H1 (cell line): ENCODE measurements around the gene PIK3R3. TPM values are rescaled to one million over a fixed set of nuclear protein-coding genes. Genes with fewer than 3 reads are reported as not detected.
A peak's percentile ranks its signal among the peaks of the same experiment; 100 is the strongest.

Experiments used
- ASH2L ChIP-seq: fragments of 200-600, 300-600 bp; sonication (generic); IDR thresholded peaks from one replicate; pipeline ENCODE4 v1.7.1; 2017; ENCODE audit warnings: low read length
- BACH1 ChIP-seq: IDR thresholded peaks from 2 replicates; pipeline ENCODE4 v1.6.1; 2012; ENCODE audit warnings: low read length, improper control_type of control experiment
- BCL11A ChIP-seq, 2 experiments: IDR thresholded peaks; one replicate each; pipeline ENCODE4 v1.6.1; 2011; ENCODE audit warnings: low read depth in 2 of 2, low read length in 2 of 2, mild to moderate bottlenecking in 2 of 2
- BRCA1 ChIP-seq: IDR thresholded peaks from 2 replicates; pipeline ENCODE4 v1.6.1; 2012; ENCODE audit warnings: low read depth, low read length, improper control_type of control experiment
- CEBPB ChIP-seq: IDR thresholded peaks from 2 replicates; pipeline ENCODE4 v1.6.1; 2012; ENCODE audit warnings: low read depth, low read length
- CREB1 ChIP-seq: IDR thresholded peaks from 2 replicates; pipeline ENCODE4 v1.6.1; 2012; ENCODE audit warnings: inconsistent platforms
- EGR1 ChIP-seq: IDR thresholded peaks from 2 replicates; pipeline ENCODE4 v1.6.1; 2011; ENCODE audit warnings: low read depth, low read length, borderline replicate concordance
- FOSL1 ChIP-seq: IDR thresholded peaks from 2 replicates; pipeline ENCODE4 v1.6.1; 2011; ENCODE audit warnings: mild to moderate bottlenecking, low read depth, low read length, moderate library complexity; ENCODE audit not compliant: insufficient read depth
- JUN ChIP-seq: IDR thresholded peaks from 2 replicates; pipeline ENCODE4 v1.6.1; 2011; ENCODE audit warnings: low read depth, mild to moderate bottlenecking, improper control_type of control experiment, low read length
- KDM4A ChIP-seq: IDR thresholded peaks from one replicate; pipeline ENCODE4 v1.7.1; 2012; ENCODE audit warnings: low read depth, mild to moderate bottlenecking, moderate library complexity, low read length, inconsistent platforms; ENCODE audit not compliant: severe bottlenecking
- KDM5A ChIP-seq: fragments of 200-600 bp; IDR thresholded peaks from 2 replicates; pipeline ENCODE4 v1.7.1; 2012; ENCODE audit warnings: mild to moderate bottlenecking, low read length, inconsistent platforms, mixed read lengths
- MAFK ChIP-seq: IDR thresholded peaks from 2 replicates; pipeline ENCODE4 v1.6.1; 2012; ENCODE audit warnings: low read depth, mild to moderate bottlenecking, improper control_type of control experiment, low read length
- MAX ChIP-seq: IDR thresholded peaks from 2 replicates; pipeline ENCODE4 v1.6.1; 2012; ENCODE audit warnings: inconsistent platforms
- NRF1 ChIP-seq: IDR thresholded peaks from 2 replicates; pipeline ENCODE4 v1.6.1; 2011; ENCODE audit warnings: mild to moderate bottlenecking, low read depth, low read length, improper control_type of control experiment
- PHF8 ChIP-seq: fragments of 200-600 bp; sonication (generic); conservative IDR thresholded peaks from 2 replicates; pipeline ENCODE4 v1.7.1; 2012; ENCODE audit warnings: low read depth, mild to moderate bottlenecking, inconsistent platforms, low read length, moderate library complexity
- POLR2A ChIP-seq, 2 experiments: IDR thresholded peaks; 1 replicate in 1 of 2; 2 replicates in 1 of 2; pipeline ENCODE4 v1.6.1; 2011; ENCODE audit warnings: low read depth in 2 of 2, low read length in 2 of 2, mild to moderate bottlenecking in 2 of 2; ENCODE audit errors: control extremely low read depth in 1 of 2
- RBBP5 ChIP-seq: IDR thresholded peaks from 2 replicates; pipeline ENCODE4 v1.7.1; 2012; ENCODE audit warnings: low read depth, mild to moderate bottlenecking, inconsistent platforms, low read length, moderate library complexity, borderline replicate concordance
- SIRT6 ChIP-seq: IDR thresholded peaks from one replicate; pipeline ENCODE4 v1.7.1; 2012; ENCODE audit warnings: low read length, inconsistent platforms
- SIX5 ChIP-seq: IDR thresholded peaks from 2 replicates; pipeline ENCODE4 v1.6.1; 2011; ENCODE audit warnings: mild to moderate bottlenecking, low read depth, low read length
- SRF ChIP-seq: IDR thresholded peaks from 2 replicates; pipeline ENCODE4 v1.6.1; 2011; ENCODE audit warnings: mild to moderate bottlenecking, low read depth, low read length, moderate library complexity
- SUZ12 ChIP-seq: fragments of 200-600 bp; sonication (generic); IDR thresholded peaks from 2 replicates; pipeline ENCODE4 v1.6.1; 2012; ENCODE audit warnings: mild to moderate bottlenecking, inconsistent platforms, low read length, moderate library complexity, mixed read lengths
- TAF7 ChIP-seq: optimal IDR thresholded peaks from 2 replicates; pipeline ENCODE3; 2011; ENCODE audit warnings: low read depth, mild to moderate bottlenecking, inconsistent platforms, low read length, moderate library complexity, borderline replicate concordance
- TBP ChIP-seq: IDR thresholded peaks from 2 replicates; pipeline ENCODE4 v1.6.1; 2011; ENCODE audit warnings: low read depth, low read length, improper control_type of control experiment
- TCF12 ChIP-seq: IDR thresholded peaks from 2 replicates; pipeline ENCODE4 v1.6.1; 2011; ENCODE audit warnings: low read depth, mild to moderate bottlenecking, low read length
- polyA plus RNA-seq, 7 experiments: library from polyadenylated mRNA; depleted of rRNA in 3 of 7; stranded (reverse) in 5 of 7; unstranded in 2 of 7; fragments of >200 nt in 5 of 7; fragments of 200-250 nt in 2 of 7; gene quantifications; 1 replicate in 5 of 7; 2 replicates in 1 of 7; 4 replicates in 1 of 7; pipeline versions ENCODE4 v1.2.1 to v1.2.3, GENCODE V29; 2011 to 2013; ENCODE audit warnings: missing spikeins in 2 of 7, mixed read lengths in 2 of 7
- total RNA-seq: library from RNA; stranded (reverse); fragmentation: NEBNext Ultra II Directional; extraction: Animal tissue kit (Norgen Biotek cat#: 25700); gene quantifications from 2 replicates; pipeline ENCODE4 v1.2.1, GENCODE V29; 2021
- TF ChIP-seq, protein P1 (sequence below): IDR thresholded peaks from 2 replicates; pipeline ENCODE4 v1.6.1; 2011; ENCODE audit warnings: low read length, improper control_type of control experiment

PIK3R3 gene
- total and polyA plus RNA-seq, 2 of the 8 experiments (the other 6 are each of a cell fraction or from before 2014, with no cell fraction given) = 5.3 to 13.6 TPM

GRCh38 chr1:46132529-46133180 lies at the start of gene PIK3R3 (continued):
- TF ChIP-seq BACH1 = peak; percentile 29; the same call in 1 of the 2 replicates
- TF ChIP-seq SRF = no peak
- TF ChIP-seq CREB1 = peak; percentile 57; the same call in 1 of the 2 replicates
- no peak for TF ChIP-seq CEBPB
- no peak for TF ChIP-seq JUN
- TF ChIP-seq TBP = peak; percentile 96
- no peak for TF ChIP-seq BCL11A (IDR thresholded peaks at IDR 0.05; ENCODE audit: low read depth in 2 of 2, low read length in 2 of 2)
- no peak for TF ChIP-seq MAFK
- TF ChIP-seq TAF7 = peak; percentile 92
- no peak for TF ChIP-seq KDM4A
- no peak for TF ChIP-seq TCF12
- no peak for TF ChIP-seq SUZ12
- peak; percentile 86 to 97 for TF ChIP-seq POLR2A (IDR thresholded peaks at IDR 0.05; ENCODE audit: control extremely low read depth in 1 of 2, low read depth in 2 of 2, low read length in 2 of 2)
- no peak for TF ChIP-seq KDM5A
- peak; percentile 69; the same call in 1 of the 2 replicates for TF ChIP-seq EGR1
- no peak for TF ChIP-seq SIRT6
- TF ChIP-seq, protein P1, sequence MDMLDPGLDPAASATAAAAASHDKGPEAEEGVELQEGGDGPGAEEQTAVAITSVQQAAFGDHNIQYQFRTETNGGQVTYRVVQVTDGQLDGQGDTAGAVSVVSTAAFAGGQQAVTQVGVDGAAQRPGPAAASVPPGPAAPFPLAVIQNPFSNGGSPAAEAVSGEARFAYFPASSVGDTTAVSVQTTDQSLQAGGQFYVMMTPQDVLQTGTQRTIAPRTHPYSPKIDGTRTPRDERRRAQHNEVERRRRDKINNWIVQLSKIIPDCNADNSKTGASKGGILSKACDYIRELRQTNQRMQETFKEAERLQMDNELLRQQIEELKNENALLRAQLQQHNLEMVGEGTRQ = no peak
- TF ChIP-seq NRF1 = no peak
- TF ChIP-seq FOSL1 = no peak
- TF ChIP-seq PHF8 = no peak
- peak; percentile 52 for TF ChIP-seq SIX5
- TF ChIP-seq RBBP5 = peak; percentile 71; the same call in 1 of the 2 replicates
- peak; percentile 99 for TF ChIP-seq MAX
- 0 out of 2 replicates have a peak, but pooled peaks have one; percentile 46 for TF ChIP-seq BRCA1
- TF ChIP-seq ASH2L = peak; percentile 65
